Lower leg skin (tissue), 3 donors: ENCODE results near the gene EVX2.

Source experiments
- CTCF ChIP-seq, 3 donors: fragments of 450-650 bp; IDR thresholded peaks; one replicate each; pipeline ENCODE4 v1.5.1; 2016; ENCODE audit warnings: antibody characterized with exemption in 3 of 3, mild to moderate bottlenecking in 3 of 3, moderate library complexity in 2 of 3
- POLR2A ChIP-seq, 2 donors: fragments of 450-650 bp; IDR thresholded peaks; one replicate each; pipeline ENCODE4 v1.6.1; 2016 to 2017; ENCODE audit warnings: antibody characterized with exemption in 2 of 2, mild to moderate bottlenecking in 1 of 2, moderate library complexity in 1 of 2

DNA sequence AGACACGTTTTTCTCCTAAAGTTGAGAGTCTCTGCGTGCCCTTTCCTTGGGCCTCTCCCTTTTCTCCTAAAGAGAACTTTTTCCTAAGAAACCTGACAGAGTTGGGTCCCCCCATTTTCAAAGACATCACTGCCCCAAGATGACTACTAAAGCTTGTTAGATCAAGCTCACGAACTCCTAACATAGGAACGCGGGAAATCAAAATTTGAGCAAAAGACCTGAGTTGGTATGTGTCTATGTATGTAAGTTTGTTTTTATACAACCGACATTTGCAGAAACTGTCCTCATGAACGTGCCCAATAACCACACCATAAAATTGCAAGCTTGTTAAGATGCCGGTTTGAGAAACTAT lies 10.1 kb upstream of the EVX2 start:
- TF ChIP-seq POLR2A (IDR thresholded peaks at IDR 0.05) = no peak
- no peak for TF ChIP-seq CTCF (IDR thresholded peaks at IDR 0.05)
